GM12874 (cell line): ENCODE measurements around the gene RNF180.

Experiments
- TF ChIP-seq, protein P1 (sequence below): IDR thresholded peaks from 2 replicates; pipeline ENCODE4 v1.5.1; 2011; ENCODE audit warnings: low read depth, mild to moderate bottlenecking, control low read depth, low read length, moderate library complexity; ENCODE audit not compliant: insufficient read depth

Gene RNF180

DNA sequence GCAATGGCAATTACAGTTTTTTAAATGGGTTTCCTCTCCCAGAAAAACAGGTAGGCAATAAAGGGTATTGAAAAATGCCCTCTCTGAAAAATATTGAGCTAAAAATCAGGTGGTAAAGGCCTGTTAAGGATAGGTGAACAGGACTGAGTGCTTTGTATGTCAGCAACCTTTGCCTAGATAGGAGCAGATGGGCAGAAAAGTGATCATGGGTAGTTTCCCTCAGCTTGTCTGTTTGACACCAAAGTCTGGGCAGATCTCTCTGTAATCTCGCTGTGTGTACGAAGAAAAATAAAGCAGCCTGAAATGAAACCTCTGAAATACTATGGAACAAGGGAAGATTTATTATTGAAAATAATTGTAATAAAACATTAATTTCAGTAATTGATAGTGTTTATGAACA, 15.8 kb downstream of the RNF180 start:
- TF ChIP-seq, protein P1, sequence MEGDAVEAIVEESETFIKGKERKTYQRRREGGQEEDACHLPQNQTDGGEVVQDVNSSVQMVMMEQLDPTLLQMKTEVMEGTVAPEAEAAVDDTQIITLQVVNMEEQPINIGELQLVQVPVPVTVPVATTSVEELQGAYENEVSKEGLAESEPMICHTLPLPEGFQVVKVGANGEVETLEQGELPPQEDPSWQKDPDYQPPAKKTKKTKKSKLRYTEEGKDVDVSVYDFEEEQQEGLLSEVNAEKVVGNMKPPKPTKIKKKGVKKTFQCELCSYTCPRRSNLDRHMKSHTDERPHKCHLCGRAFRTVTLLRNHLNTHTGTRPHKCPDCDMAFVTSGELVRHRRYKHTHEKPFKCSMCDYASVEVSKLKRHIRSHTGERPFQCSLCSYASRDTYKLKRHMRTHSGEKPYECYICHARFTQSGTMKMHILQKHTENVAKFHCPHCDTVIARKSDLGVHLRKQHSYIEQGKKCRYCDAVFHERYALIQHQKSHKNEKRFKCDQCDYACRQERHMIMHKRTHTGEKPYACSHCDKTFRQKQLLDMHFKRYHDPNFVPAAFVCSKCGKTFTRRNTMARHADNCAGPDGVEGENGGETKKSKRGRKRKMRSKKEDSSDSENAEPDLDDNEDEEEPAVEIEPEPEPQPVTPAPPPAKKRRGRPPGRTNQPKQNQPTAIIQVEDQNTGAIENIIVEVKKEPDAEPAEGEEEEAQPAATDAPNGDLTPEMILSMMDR, result no peak

DNA sequence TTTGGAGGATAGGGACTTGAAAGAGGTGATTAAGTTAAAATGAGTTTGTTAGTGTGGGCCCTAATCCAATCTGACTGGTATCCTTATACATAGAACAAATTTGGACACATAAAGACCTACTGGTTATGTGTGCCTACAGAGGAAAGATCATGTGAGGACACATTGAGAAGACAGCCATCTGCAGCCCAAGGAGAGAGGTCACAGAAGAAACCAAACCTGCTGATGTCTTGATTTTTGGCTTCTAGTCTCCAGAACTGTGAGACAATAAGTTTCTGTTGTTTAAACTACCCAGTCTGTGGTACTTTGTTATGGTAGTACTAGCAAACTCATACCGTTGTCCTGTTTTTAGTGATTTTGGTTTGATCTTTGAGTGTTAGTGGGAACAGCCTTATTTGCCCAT, 18.3 kb downstream of the RNF180 start:
- TF ChIP-seq, protein P1, result no peak

DNA sequence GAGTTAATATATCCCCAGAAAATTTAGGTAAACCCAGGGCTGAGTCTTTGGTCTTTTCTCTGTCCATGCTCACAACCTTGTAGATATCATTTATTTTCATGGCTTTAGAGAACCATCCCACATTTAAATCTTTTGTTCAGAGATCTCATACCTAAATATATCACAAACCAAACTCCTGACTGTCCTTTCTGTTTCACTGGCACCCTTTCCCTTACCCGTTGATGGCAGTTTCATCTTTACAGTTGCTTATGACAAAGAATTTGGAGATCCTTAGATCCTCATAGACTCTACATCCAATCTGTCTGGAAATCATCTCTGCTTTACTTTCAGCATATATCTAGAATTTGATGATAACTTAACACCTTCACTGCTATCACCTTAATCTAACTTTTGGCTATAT, 19.2 kb downstream of the RNF180 start:
- TF ChIP-seq, protein P1, result no peak

DNA sequence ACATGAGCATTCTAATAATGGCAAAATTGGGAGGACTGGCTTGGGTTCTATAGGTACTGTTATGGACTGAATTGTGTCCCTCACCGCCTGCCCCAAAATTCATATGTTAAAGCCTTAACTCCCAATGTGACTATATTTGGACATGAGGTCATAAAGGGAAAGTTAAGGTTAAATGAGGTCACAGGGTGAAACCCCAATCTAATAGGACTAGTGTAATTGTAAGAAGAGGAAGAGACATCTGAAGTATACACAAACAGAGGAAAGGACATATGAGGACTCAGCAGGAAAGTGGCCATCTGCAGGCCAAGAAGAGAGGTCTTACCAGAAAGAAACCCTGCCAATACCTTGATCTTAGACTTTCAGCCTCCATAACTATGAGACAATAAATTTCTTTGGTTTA, 23.1 kb downstream of the RNF180 start:
- TF ChIP-seq, protein P1, result no peak

DNA sequence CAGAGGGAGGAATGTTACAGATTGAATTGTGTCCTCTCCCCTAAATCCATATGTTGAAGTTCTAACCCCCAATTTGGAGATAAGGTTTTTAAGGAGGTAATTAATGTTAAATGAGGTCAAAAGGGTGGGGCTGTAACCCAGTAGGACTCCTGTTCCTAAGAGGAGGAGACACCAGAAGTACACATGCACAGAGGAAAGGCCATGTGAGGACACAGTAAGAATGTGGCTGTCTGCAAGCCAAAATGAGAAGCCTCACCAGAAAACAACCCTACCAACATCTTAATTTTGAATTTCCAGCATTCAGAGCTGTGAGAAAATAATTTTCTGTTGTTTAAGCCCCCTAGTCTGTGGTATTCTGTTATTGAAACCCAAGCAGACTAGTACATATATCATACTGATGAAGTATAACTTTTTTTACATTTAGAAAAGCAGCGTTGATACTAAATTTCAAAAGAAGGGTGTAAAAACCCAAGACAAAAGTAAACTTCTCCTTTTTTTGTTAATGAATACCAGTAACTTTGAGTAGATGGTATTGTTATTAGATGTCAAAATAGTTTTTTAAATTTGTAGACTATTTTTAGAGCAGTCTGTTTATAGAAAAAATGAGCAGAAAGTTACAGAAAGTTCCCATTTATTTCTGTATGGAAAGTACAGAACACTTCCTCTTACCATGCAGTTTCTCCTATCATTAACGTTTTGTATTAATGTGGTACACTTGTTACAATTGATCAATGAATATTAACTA, 25.1 kb downstream of the RNF180 start:
- TF ChIP-seq, protein P1, result no peak

DNA sequence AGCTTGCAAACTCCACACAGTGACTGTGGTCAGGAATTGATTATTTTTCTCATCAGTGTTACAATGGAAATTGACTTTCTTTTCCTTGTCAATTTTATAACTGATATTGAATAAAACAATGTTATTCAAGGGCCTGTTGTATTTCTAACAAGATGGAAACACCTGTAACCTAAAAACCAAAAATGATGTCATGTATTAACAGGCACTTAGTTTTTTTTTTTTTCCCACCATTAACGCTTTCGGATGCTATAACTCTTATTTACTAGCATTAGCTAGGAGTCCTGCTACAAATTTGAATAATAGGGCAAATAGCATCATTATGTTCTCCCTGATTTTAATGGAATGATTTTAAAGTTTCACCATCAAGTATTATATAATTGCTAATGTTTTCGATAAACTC, 30.3 kb downstream of the RNF180 start:
- TF ChIP-seq, protein P1, result no peak

DNA sequence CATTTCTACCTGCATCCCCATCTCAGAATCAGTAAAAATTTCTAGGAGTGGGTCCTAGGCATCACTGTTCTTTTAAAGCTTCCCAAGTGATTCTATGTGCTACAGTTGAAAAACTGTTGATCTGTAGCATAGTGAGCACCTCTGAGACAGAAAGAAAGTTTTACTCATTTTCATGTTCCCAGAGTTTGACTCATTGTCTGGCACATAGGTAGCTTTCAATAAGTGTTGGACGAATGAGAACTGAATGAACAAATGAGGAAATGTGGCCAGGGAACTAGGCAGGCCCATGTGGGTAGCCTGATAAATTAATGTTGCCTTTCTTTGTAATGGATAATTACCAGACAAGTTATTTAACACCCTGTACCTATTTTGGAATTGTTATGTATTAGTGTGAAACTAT, 33.8 kb downstream of the RNF180 start:
- TF ChIP-seq, protein P1, result no peak
